ENCODE data around the gene GJB3. TPM values are rescaled to one million over a fixed set of nuclear protein-coding genes. Genes with fewer than 3 reads are reported as not detected.
"Not testable (repeated sequence)": the region's sequence is repeated elsewhere in the genome, so short reads cannot be mapped to it uniquely, and the experiment has no call there.

The GJB3 gene
- total RNA-seq, 1 experiment from 2014 or later, result not detected

- no peaks in the 10 kb centered on the region for H3K9me3 ChIP-seq (replicated peaks)
- H3K27ac ChIP-seq, result no peak overlapping the region
- DNase-seq, result no peak
- H3K4me1 ChIP-seq, result no peaks in the 10 kb centered on the region
- no peak overlapping the region for H3K4me3 ChIP-seq
- peaks cover 13% of the 10 kb centered on the region; the same call in 1 of the 2 replicates for H3K27me3 ChIP-seq
- H3K36me3 ChIP-seq, result no peaks in the 10 kb centered on the region
Observed at GRCh38 chr1:34771573-34772371, 9.2 kb upstream of the GJB3 start.

DNA sequence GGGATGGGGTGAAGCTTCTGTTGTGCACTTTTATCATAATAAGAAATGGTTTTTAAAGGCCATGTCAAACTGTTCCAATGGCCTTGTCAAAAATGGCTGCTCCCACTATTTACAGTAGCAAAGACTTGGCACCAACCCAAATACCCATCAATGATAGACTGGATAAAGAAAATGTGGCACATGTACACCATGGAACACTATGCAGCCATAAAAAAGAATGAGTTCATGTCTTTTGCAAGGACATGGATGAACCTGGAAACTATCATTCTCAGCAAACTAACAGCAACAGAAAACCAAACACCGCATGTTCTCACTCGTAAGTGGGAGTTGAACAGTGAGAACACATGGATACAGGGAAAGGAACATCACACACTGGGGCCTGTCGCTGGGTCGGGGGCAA, 7.9 kb upstream of the GJB3 start:
- H3K4me1 ChIP-seq; H3K4me3 ChIP-seq; H3K27ac ChIP-seq; DNase-seq; H3K36me3 ChIP-seq; H3K9me3 ChIP-seq (replicated peaks): not testable (repeated sequence)
- H3K27me3 ChIP-seq, result peaks cover 13% of the 10 kb centered on the region; the same call in 1 of the 2 replicates

- H3K27ac ChIP-seq, result no peak overlapping the region
- H3K27me3 ChIP-seq, result peaks cover 17% of the 10 kb centered on the region; the same call in 1 of the 2 replicates
- H3K4me1 ChIP-seq, result no peaks in the 10 kb centered on the region
- no peak overlapping the region for H3K4me3 ChIP-seq
- no peak for DNase-seq
- no peaks in the 10 kb centered on the region for H3K9me3 ChIP-seq (replicated peaks)
- H3K36me3 ChIP-seq, result no peaks in the 10 kb centered on the region
Observed at GRCh38 chr1:34774957-34775356, 6.1 kb upstream of the GJB3 start.

- Histone ChIP-seq H3K36me3 (no peaks in the 10 kb centered on the region), H3K4me1 (no peaks in the 10 kb centered on the region), H3K9me3 (replicated peaks) (no peaks in the 10 kb centered on the region), H3K27me3 (peaks cover 23% of the 10 kb centered on the region; the same call in 1 of the 2 replicates), H3K4me3 (no peak overlapping the region), H3K27ac (no peak overlapping the region)
- DNase-seq, result no peak
Observed at GRCh38 chr1:34776911-34777310, 4.1 kb upstream of the GJB3 start.

GRCh38 chr1:34777519-34778321, 3.3 kb upstream of the GJB3 start:
- H3K27ac ChIP-seq, result no peak overlapping the region
- H3K27me3 ChIP-seq, result peaks cover 18% of the 10 kb centered on the region; the same call in 1 of the 2 replicates
- DNase-seq, result no peak
- H3K4me3 ChIP-seq, result no peak overlapping the region
- no peaks in the 10 kb centered on the region for H3K36me3 ChIP-seq
- no peaks in the 10 kb centered on the region for H3K9me3 ChIP-seq (replicated peaks)
- no peaks in the 10 kb centered on the region for H3K4me1 ChIP-seq

- no peak overlapping the region for H3K27ac ChIP-seq
- H3K4me1 ChIP-seq, result no peaks in the 10 kb centered on the region
- no peaks in the 10 kb centered on the region for H3K36me3 ChIP-seq
- H3K27me3 ChIP-seq, result peaks cover 18% of the 10 kb centered on the region; the same call in 1 of the 2 replicates
- DNase-seq, result no peak
- H3K4me3 ChIP-seq, result no peak overlapping the region
- H3K9me3 ChIP-seq (replicated peaks), result no peaks in the 10 kb centered on the region
Observed at GRCh38 chr1:34778381-34778780, 2.6 kb upstream of the GJB3 start.

DNA sequence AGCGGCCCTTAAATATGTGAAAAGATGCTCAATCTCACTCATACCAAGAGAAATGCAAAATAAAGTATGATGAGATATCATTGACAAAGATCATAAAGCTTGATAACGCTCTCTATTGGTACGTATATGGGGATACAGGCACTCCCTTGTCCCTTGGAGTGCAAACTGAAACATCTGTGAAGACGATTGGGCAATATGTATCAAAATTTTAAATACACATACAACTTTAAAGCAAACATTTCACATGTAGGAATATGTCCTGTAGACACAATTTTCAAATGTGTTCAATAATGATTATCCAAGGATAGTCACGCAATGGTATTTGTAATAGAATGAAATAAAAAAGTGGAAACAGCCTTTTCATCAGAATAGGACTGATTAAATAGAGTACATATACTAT, 2.0 kb upstream of the GJB3 start:
- DNase-seq, result no peak
- no peak overlapping the region for H3K27ac ChIP-seq
- H3K4me1 ChIP-seq, result no peaks in the 10 kb centered on the region
- H3K36me3 ChIP-seq, result no peaks in the 10 kb centered on the region
- H3K9me3 ChIP-seq (replicated peaks), result no peaks in the 10 kb centered on the region
- peaks cover 18% of the 10 kb centered on the region; the same call in 1 of the 2 replicates for H3K27me3 ChIP-seq
- H3K4me3 ChIP-seq, result no peak overlapping the region

DNA sequence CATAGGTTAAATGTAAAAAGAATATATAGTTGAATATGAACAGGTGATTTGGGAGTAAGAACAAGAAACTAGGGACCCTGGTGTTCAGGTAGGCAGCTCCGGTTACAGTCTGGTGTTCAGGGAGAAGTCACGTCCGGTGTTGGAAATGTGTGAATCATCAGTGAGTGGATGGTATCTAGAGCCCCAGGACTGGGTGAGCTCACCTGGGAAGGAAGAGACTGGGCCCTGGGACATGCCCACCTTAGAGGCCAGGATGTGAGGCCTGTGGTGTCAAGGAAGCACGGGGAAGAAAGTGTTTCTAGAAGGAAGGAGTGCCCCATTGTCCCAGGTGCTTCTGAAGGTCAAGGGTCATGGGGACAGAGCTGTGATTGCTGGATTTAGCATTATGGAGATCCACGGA, 1.5 kb upstream of the GJB3 start:
- no peaks in the 10 kb centered on the region for H3K9me3 ChIP-seq (replicated peaks)
- H3K4me1 ChIP-seq, result no peaks in the 10 kb centered on the region
- no peak overlapping the region for H3K4me3 ChIP-seq
- peaks cover 18% of the 10 kb centered on the region; the same call in 1 of the 2 replicates for H3K27me3 ChIP-seq
- H3K27ac ChIP-seq, result no peak overlapping the region
- H3K36me3 ChIP-seq, result no peaks in the 10 kb centered on the region
- no peak for DNase-seq

GRCh38 chr1:34779962-34780361, 1.1 kb upstream of the GJB3 start:
- Histone ChIP-seq H3K36me3 (no peaks in the 10 kb centered on the region), H3K4me3 (no peak overlapping the region), H3K27ac (no peak overlapping the region), H3K27me3 (peaks cover 16% of the 10 kb centered on the region; the same call in 1 of the 2 replicates), H3K4me1 (no peaks in the 10 kb centered on the region), H3K9me3 (replicated peaks) (no peaks in the 10 kb centered on the region)
- no peak for DNase-seq

DNA sequence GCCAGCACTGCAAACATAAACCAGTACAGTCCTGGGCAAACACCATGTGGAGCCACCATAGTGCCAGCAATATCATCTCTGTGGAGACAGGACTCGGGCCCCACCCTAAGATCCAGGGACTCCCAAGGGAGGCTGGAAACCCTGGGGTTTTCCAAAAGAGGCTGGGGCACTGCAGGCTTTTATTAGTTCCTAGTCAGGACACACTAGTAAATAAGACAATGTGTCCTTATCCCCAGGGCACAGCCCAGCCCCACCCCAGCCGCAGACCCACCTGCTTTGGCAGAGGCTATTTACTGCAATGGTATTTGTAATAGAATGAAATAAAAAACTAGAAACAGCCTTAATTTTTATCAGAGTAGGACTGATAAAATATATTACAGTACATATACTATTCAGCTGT, 486 bp upstream of the GJB3 start:
- H3K4me3 ChIP-seq, result no peak overlapping the region
- no peak overlapping the region for H3K27ac ChIP-seq
- DNase-seq, result no peak
- H3K4me1 ChIP-seq, result no peaks in the 10 kb centered on the region
- H3K9me3 ChIP-seq (replicated peaks), result no peaks in the 10 kb centered on the region
- H3K36me3 ChIP-seq, result no peaks in the 10 kb centered on the region
- H3K27me3 ChIP-seq, result peaks cover 15% of the 10 kb centered on the region; the same call in 1 of the 2 replicates

- Histone ChIP-seq H3K27ac (no peak overlapping the region), H3K4me3 (no peak overlapping the region), H3K4me1 (no peaks in the 10 kb centered on the region), H3K9me3 (replicated peaks) (no peaks in the 10 kb centered on the region), H3K27me3 (peaks cover 10% of the 10 kb centered on the region; the same call in 1 of the 2 replicates), H3K36me3 (no peaks in the 10 kb centered on the region)
- no peak for DNase-seq
Observed at GRCh38 chr1:34781844-34782391, 904 bp downstream of the GJB3 start.

DNA sequence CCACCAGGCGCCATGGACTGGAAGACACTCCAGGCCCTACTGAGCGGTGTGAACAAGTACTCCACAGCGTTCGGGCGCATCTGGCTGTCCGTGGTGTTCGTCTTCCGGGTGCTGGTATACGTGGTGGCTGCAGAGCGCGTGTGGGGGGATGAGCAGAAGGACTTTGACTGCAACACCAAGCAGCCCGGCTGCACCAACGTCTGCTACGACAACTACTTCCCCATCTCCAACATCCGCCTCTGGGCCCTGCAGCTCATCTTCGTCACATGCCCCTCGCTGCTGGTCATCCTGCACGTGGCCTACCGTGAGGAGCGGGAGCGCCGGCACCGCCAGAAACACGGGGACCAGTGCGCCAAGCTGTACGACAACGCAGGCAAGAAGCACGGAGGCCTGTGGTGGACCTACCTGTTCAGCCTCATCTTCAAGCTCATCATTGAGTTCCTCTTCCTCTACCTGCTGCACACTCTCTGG, 3.8 kb downstream of the GJB3 start:
- no peaks in the 10 kb centered on the region for H3K36me3 ChIP-seq
- H3K9me3 ChIP-seq (replicated peaks), result no peaks in the 10 kb centered on the region
- H3K27me3 ChIP-seq, result peaks cover 8% of the 10 kb centered on the region; the same call in 1 of the 2 replicates
- no peaks in the 10 kb centered on the region for H3K4me1 ChIP-seq
- no peak overlapping the region for H3K4me3 ChIP-seq
- H3K27ac ChIP-seq, result no peak overlapping the region
- DNase-seq, result no peak

DNA sequence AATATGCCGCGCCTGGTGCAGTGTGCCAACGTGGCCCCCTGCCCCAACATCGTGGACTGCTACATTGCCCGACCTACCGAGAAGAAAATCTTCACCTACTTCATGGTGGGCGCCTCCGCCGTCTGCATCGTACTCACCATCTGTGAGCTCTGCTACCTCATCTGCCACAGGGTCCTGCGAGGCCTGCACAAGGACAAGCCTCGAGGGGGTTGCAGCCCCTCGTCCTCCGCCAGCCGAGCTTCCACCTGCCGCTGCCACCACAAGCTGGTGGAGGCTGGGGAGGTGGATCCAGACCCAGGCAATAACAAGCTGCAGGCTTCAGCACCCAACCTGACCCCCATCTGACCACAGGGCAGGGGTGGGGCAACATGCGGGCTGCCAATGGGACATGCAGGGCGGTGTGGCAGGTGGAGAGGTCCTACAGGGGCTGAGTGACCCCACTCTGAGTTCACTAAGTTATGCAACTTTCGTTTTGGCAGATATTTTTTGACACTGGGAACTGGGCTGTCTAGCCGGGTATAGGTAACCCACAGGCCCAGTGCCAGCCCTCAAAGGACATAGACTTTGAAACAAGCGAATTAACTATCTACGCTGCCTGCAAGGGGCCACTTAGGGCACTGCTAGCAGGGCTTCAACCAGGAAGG, 4.3 kb downstream of the GJB3 start:
- Histone ChIP-seq H3K9me3 (replicated peaks) (no peaks in the 10 kb centered on the region), H3K36me3 (no peaks in the 10 kb centered on the region), H3K4me1 (no peaks in the 10 kb centered on the region), H3K27me3 (peaks cover 2% of the 10 kb centered on the region; the same call in 1 of the 2 replicates), H3K27ac (no peak overlapping the region), H3K4me3 (no peak overlapping the region)
- DNase-seq, result no peak

DNA sequence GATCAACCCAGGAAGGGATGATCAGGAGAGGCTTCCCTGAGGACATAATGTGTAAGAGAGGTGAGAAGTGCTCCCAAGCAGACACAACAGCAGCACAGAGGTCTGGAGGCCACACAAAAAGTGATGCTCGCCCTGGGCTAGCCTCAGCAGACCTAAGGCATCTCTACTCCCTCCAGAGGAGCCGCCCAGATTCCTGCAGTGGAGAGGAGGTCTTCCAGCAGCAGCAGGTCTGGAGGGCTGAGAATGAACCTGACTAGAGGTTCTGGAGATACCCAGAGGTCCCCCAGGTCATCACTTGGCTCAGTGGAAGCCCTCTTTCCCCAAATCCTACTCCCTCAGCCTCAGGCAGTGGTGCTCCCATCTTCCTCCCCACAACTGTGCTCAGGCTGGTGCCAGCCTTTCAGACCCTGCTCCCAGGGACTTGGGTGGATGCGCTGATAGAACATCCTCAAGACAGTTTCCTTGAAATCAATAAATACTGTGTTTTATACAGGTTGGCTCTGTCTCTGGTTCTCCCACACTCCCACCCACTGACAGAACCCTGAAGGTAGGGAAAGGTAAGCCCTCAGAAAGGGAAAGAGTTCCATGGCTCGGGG, 5.0 kb downstream of the GJB3 start:
- H3K4me1 ChIP-seq, result no peaks in the 10 kb centered on the region
- H3K9me3 ChIP-seq (replicated peaks), result no peaks in the 10 kb centered on the region
- no peaks in the 10 kb centered on the region for H3K36me3 ChIP-seq
- no peak for DNase-seq
- no peaks in the 10 kb centered on the region; the same call in 1 of the 2 replicates for H3K27me3 ChIP-seq
- H3K4me3 ChIP-seq, result no peak overlapping the region
- H3K27ac ChIP-seq, result no peak overlapping the region
